HG03469 (cell line): Measurements from ENCODE around the gene ELOVL1.
A peak's percentile ranks its signal among the peaks of the same experiment; 100 is the strongest.
"Not testable (repeated sequence)": the region's sequence is repeated elsewhere in the genome, so short reads cannot be mapped to it uniquely, and the experiment has no call there.

Source experiments
- ATAC-seq: cut with Tn5 transposase; IDR thresholded peaks from one replicate; pipeline ENCODE4 v1.9.1; 2021; ENCODE audit warnings: mild to moderate bottlenecking, moderate library complexity, moderate number of reproducible peaks; ENCODE audit not compliant: unreplicated experiment

Gene ELOVL1

GRCh38 chr1:43382027-43382779 lies 14.4 kb upstream of the ELOVL1 start:
- no peak for ATAC-seq

- ATAC-seq: no peak
These were observed 13.8 kb upstream of the ELOVL1 start for GRCh38 chr1:43381612-43382011.

DNA sequence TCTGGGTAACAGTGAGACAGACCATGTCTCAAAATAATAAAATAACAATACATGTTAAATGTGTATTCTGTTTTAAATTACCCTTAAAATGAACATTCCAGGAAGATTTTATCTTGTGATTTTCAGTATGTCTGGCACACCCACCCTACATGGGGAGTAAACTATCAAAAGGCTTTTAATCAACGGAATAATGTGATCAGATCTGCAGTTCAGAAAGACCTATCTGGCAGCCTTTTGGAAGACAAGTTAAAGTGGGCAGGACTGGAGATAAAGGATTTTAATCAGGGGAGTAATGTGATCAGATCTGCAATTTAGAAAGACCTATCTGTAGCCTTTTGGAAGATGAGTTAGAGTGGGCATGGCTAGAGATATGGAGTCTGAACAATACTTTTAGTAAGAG lies 11.7 kb upstream of the ELOVL1 start:
- ATAC-seq: no peak

GRCh38 chr1:43377831-43378230 lies 10.0 kb upstream of the ELOVL1 start:
- ATAC-seq: no peak

DNA sequence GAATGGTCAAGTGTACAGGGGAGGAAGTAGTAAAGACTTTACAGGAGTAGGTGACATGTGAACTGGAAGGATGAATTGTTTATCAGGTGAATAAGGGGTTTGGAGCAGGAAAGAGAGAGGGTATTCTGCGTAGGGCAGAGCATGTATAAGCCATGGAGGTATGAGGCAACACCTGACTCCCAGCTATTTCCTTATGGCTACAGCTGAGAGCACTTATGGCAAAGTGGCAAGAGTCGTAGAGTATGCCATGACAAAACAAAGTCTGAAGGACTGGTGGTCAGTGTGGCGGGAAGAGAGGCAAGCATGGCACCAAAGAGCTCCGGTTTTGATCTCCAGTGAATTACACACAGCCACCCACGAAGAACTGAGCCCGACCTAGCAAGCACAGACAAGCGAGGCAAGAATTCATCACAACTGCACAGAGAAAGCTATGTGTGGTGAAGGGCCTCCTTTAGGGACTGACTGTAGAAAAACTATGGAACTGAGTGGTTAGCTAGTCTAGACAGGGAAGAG lies 9.0 kb upstream of the ELOVL1 start:
- no peak for ATAC-seq

DNA sequence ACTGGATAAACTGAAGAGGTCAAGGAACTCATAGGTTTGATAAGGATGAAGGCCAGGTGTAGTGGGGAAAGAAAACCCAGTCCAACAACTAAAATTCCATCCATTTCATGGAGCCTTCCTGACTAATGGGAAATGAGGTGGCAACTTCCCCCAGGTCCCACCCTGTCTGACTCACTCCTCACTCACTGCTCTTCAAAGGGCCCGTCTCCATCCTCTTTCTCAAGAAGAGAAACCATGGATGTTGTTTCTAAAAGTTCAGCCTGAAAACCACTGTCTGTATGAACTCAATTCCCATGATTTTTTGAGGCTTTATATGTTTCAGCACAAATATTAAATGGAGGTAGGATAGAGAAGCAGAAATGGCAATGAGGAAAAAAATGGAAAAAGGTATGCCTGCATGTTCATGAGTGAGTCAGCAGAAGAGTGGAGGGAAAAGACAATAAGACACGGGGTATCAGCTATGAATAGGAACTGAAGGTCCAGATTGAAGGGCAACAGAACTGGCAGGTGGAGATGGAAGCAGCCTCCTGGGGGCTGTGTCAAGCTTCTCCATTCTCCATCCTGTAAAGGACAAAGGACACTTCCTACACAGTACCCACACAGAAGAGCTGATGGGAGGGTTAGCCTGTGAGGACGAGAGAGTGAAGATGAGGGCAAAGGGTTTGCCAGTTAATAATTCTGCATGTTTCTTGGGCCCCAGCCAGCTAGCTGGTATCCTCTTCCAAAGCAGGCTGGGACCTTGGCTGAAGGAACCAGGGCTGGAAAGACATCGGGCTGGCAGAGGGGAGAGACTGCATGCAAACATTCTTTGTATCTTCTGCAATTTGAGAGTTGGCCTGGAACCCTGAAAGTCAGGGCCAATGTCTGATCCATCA lies 5.5 kb upstream of the ELOVL1 start:
- ATAC-seq: no peak

DNA sequence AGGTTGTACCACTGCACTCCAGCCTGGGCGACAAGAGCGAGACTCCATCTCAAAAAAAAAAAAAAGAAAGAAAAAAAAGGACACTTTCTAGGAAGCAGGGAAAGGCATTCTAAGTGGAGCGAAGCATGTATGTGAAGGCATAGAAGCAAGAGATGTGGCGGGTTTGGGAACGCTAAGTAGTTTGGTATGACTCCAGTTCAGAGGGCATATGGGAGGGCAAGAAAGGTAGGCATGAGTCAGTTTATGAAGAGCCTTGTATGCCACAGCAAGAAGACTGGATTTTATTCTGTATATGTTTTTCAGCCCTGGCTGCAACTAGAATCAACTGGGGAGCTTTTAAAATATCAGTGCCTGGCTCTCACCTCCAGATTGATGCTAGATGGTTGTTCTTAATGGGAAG lies 4.4 kb upstream of the ELOVL1 start:
- ATAC-seq: no peak

DNA sequence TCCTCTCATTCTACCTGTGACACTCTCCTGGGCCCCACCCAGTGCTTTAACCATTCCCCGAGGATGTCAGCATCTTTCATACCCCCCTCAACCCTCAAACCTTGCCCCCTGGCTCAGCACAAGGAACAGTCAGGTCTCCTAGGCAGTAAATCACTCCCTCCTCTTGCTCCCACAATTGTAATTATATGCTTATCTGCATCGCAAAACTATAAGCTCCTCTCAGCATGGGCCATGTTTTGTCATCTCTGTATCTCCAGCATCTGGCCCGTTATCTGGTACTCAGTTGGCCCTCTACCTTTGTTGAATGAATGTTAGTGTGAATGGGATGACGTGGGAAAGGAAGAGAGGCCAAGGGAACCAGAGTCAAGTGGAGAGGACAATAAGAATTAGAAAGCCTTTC lies 2.8 kb upstream of the ELOVL1 start:
- no peak for ATAC-seq

- not testable (repeated sequence) for ATAC-seq
These were observed 2.0 kb upstream of the ELOVL1 start for GRCh38 chr1:43369779-43370178.

DNA sequence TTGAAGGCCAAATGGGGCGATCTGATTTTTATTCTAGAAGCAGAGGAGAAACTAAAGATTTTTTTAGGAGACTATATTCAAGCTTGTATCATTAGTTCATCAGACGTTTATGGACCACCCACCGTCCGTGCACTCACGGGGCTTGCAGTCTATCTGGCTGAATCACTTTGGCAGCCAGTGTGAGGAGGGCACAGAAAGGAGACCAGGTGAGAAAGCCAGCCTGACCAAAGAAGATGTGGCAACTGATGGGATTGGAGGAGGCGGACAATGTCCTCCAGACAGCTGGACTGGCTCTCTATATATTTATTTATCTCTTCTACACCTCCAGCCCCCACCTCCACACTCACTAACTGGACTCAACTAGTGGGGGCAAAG lies 822 bp upstream of the ELOVL1 start:
- no peak for ATAC-seq

DNA sequence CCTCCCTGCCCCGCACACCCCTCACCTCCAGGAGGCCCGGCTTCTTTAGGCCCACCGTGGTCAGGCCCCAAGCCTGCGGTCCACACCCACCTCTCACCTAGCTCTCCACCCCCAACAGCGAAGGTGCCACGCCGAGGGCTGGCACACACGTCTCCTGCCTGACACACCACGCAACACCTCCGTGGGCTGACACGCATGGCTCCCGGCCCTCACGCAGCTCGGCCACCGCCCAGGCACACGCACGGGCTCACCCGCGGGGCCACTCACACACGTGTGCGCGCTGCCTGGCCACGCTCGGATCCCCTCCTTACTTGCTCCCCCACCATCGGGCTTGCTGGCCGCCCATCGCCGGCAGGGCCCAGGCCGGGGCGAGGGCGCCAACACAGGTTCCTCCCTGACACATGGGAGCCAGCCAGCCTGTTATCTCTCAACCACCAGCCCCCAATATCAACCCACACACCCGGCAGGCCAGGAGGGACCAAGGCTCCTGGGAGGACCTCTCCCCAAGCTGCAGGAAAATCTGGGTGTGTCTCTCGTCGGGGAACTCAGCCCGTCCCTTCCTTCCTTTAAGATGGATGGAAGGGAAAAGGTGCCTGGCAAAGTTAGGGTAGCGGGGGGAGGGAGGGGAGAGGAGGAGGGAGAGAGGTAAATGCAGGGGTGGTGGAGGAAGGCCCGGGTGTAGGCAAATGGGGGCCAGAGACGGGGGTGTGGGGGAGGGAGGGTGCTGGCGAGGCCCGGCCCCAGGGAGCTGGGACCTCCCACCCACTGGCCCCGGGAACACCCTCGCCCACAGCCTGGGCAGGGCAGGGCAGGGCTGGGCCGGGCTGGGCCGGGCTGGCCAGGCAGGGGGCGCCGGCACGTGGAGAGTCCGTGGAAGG lies 546 bp downstream of the ELOVL1 start:
- ATAC-seq: no peak

- ATAC-seq: no peak
These were observed 1.2 kb downstream of the ELOVL1 start for GRCh38 chr1:43366601-43367025.

- ATAC-seq: no peak
These were observed 1.6 kb downstream of the ELOVL1 start for GRCh38 chr1:43366179-43366578.

- no peak for ATAC-seq
These were observed 2.1 kb downstream of the ELOVL1 start for GRCh38 chr1:43365678-43366077.

DNA sequence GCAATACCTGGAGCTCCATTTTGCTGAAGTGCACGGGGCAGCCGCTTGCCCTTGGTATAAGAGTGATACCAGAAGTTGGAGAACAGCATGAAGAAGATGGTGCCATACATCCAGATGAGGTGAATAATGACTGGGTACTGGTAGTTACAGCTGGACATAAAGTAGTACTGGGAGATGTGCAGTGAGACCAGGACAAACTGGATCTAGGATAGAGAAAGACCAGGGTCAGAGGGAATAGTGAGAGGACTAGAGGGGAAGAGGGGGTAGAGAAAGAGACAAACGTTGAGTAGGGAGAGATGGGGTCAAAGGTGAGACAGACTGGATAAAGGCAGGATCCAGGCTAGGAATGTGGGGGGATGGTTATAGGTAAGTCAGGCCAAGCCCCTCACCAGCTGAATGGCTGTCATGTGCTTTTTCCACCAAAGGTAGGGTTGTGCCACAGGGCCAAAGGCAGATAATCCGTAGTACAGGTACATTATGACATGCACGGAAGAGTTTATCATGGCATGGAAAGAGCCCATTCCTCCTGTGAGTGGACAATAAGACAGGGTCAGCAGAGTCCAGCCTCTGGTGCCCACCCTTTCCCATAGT lies 3.8 kb downstream of the ELOVL1 start:
- no peak for ATAC-seq

GRCh38 chr1:43363283-43363934 lies 4.4 kb downstream of the ELOVL1 start:
- ATAC-seq: no peak

- ATAC-seq: no peak
These were observed 7.2 kb downstream of the ELOVL1 start for GRCh38 chr1:43360616-43361015.

DNA sequence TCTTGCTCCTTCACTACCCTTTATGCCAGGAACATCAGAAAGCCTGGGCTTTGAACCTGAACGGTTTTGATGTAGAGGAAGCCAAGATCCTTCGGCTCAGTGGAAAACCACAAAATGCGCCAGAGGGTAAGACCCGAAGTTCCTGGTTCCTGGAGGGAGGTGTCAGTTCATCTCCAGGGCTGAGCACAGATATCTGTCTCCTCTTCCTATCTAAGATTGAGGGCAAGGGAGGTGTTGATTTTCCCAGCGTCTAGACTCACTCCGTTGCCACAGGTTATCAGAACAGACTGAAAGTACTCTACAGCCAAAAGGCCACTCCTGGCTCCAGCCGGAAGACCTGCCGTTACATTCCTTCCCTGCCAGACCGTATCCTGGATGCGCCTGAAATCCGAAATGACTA lies 8.1 kb downstream of the ELOVL1 start:
- ATAC-seq: no peak

DNA sequence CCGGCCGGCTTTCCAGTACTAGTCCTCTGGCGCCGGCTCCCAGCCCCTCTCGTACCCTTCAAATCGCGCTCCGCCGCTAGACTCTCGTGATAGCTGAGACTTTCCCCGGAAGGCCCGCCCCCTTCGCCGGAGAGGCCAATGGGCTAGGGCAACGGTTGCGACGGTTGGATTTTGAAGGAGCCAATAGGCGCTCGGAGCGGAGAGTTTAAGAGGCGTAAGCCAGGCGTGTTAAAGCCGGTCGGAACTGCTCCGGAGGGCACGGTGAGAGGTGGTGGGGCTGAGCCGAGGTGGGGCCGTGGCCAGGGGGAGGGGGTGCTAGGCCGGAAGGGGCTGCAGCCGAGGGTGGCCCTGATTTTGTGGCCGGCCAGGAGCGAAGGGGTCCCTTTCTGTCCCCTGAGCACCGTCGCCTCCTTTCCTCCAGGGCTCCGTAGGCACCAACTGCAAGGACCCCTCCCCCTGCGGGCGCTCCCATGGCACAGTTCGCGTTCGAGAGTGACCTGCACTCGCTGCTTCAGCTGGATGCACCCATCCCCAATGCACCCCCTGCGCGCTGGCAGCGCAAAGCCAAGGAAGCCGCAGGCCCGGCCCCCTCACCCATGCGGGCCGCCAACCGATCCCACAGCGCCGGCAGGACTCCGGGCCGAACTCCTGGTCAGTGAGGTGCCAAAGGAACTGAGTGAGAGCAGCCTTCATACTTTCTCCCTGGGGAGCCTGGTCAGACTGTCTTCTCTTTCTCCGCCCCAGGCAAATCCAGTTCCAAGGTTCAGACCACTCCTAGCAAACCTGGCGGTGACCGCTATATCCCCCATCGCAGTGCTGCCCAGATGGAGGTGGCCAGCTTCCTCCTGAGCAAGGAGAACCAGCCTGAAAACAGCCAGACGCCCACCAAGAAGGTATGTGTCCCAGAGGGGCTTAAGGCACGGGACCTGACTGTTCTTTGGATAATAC lies 8.8 kb downstream of the ELOVL1 start, which contains the start of gene CDC20:
Gene CDC20, plus strand, starts transcription at position 236 of the 948 bp plus-strand sequence. Its CDS starts 235 bp downstream, at position 471.
- peak; percentile 77 for ATAC-seq
